Tibial nerve (tissue), 4 donors: ENCODE results near the gene LPIN2. TPM values are rescaled to one million over a fixed set of nuclear protein-coding genes. Genes with fewer than 3 reads are reported as not detected.

Experiments used
- DNase-seq, 2 donors: peaks; one replicate each; pipeline ENCODE4 v3.0.0-alpha.2; 2019; ENCODE audit warnings: low spot score in 2 of 2
- H3K27ac ChIP-seq, 4 donors: fragments of 200-600 bp; sonication (generic) in 3 of 4; one replicate each; pipeline ENCODE4 v1.5.1; 2017 to 2019; ENCODE audit warnings: mild to moderate bottlenecking in 1 of 4
- H3K27me3 ChIP-seq, 2 donors: fragments of 200-600 bp; sonication (generic) in 1 of 2; one replicate each; pipeline versions ENCODE4 v1.5.1 to v1.6.0; 2017 to 2019
- H3K36me3 ChIP-seq, 3 donors: fragments of 200-600 bp; sonication (generic); one replicate each; pipeline ENCODE4 v1.5.1; 2018 to 2019
- H3K4me1 ChIP-seq, 4 donors: fragments of 200-600 bp; sonication (generic) in 3 of 4; one replicate each; pipeline ENCODE4 v1.5.1; 2017 to 2019
- H3K4me3 ChIP-seq, 4 donors: fragments of 200-600 bp; sonication (generic) in 3 of 4; one replicate each; pipeline ENCODE4 v1.5.1; 2017 to 2019; ENCODE audit warnings: mild to moderate bottlenecking in 1 of 4, moderate library complexity in 1 of 4
- H3K9me3 ChIP-seq, 4 donors: fragments of 200-600 bp; sonication (generic) in 3 of 4; one replicate each; pipeline ENCODE4 v1.5.1; 2017 to 2019
- CTCF ChIP-seq, 5 experiments: fragments of 200-600 bp in 3 of 5; fragments of 450-650 bp in 2 of 5; sonication (generic) in 3 of 5; IDR thresholded peaks; one replicate each; pipeline ENCODE4 v1.5.1; 2016 to 2019; ENCODE audit warnings: antibody characterized with exemption in 5 of 5, mild to moderate bottlenecking in 3 of 5, moderate library complexity in 2 of 5
- EP300 ChIP-seq, 2 donors: sonication (generic); formaldehyde crosslinking; IDR thresholded peaks; one replicate each; pipeline ENCODE4 v1.6.1; 2017; ENCODE audit warnings: antibody characterized with exemption in 2 of 2, mild to moderate bottlenecking in 1 of 2
- POLR2A ChIP-seq, 2 donors: fragments of 450-650 bp; IDR thresholded peaks; one replicate each; pipeline ENCODE4 v1.6.1; 2017; ENCODE audit warnings: antibody characterized with exemption in 2 of 2, mild to moderate bottlenecking in 2 of 2, moderate library complexity in 2 of 2
- WGBS, 2 donors: methylation state at CpG; one replicate each; pipeline ENCODE4 v1.1.5; 2018; 5-methylcytosine and 5-hydroxymethylcytosine counted together
- total RNA-seq, 4 donors: library from RNA; depleted of rRNA; stranded (reverse); fragments of >200 nt; gene quantifications; one replicate each; pipeline ENCODE4 v1.1.0, GENCODE V29; 2016

Gene LPIN2
- total RNA-seq, 4 donors from 2014 or later, result 22.7 to 29.3 (median 25.8) TPM

GRCh38 chr18:2981212-2981728 lies 31.7 kb downstream of the LPIN2 start:
- Histone ChIP-seq H3K4me1 (peaks cover 0 to 81% (median 60%) of the 10 kb centered on the region in 4 donors), H3K4me3 (no peak overlapping the region), H3K9me3 (no peaks in the 10 kb centered on the region), H3K36me3 (no peaks in the 10 kb centered on the region), H3K27me3 (no peaks in the 10 kb centered on the region), H3K27ac (peak overlapping the region; percentile 70 to 86 (median 82))
- WGBS, 2 donors, result 23 to 25% methylated on average over 6 of the region's 6 CpGs
- TF ChIP-seq EP300 (IDR thresholded peaks at IDR 0.05) (peak in 1 of 2 donors; percentile 65), CTCF (IDR thresholded peaks at IDR 0.05) (no peak)
- DNase-seq, result no peak

- Histone ChIP-seq H3K27me3 (no peaks in the 10 kb centered on the region), H3K4me1 (peaks cover 0 to 77% (median 60%) of the 10 kb centered on the region in 4 donors), H3K27ac (peak overlapping the region; percentile 70 to 86 (median 82)), H3K36me3 (no peaks in the 10 kb centered on the region), H3K4me3 (no peak overlapping the region), H3K9me3 (no peaks in the 10 kb centered on the region)
- DNase-seq, result no peak
- TF ChIP-seq EP300 (IDR thresholded peaks at IDR 0.05), result peak in 1 of 2 donors; percentile 9
- no peak for TF ChIP-seq POLR2A (IDR thresholded peaks at IDR 0.05)
- TF ChIP-seq CTCF (IDR thresholded peaks at IDR 0.05), result peak in 1 of 5 experiments; percentile 4
- WGBS, 2 donors, result 62 to 73% methylated on average over 8 of the region's 8 CpGs
Observed at GRCh38 chr18:2979871-2980790, 32.8 kb downstream of the LPIN2 start.

GRCh38 chr18:2979129-2979528 lies 33.8 kb downstream of the LPIN2 start:
- TF ChIP-seq EP300 (IDR thresholded peaks at IDR 0.05) (no peak), POLR2A (IDR thresholded peaks at IDR 0.05) (no peak), CTCF (IDR thresholded peaks at IDR 0.05) (no peak)
- Histone ChIP-seq H3K27ac (peak overlapping the region in 3 of 4 donors; percentile 78 to 86 (median 85)), H3K4me3 (no peak overlapping the region), H3K27me3 (no peaks in the 10 kb centered on the region), H3K4me1 (peaks cover 0 to 77% (median 60%) of the 10 kb centered on the region in 4 donors), H3K9me3 (no peaks in the 10 kb centered on the region), H3K36me3 (no peaks in the 10 kb centered on the region)
- WGBS, 2 donors, result 57 to 62% methylated on average over 3 of the region's 3 CpGs
- DNase-seq, result no peak

GRCh38 chr18:2978661-2979106 lies 34.3 kb downstream of the LPIN2 start:
- TF ChIP-seq CTCF (IDR thresholded peaks at IDR 0.05) (no peak), EP300 (IDR thresholded peaks at IDR 0.05) (no peak), POLR2A (IDR thresholded peaks at IDR 0.05) (no peak)
- Histone ChIP-seq H3K9me3 (no peaks in the 10 kb centered on the region), H3K36me3 (no peaks in the 10 kb centered on the region), H3K4me1 (peaks cover 0 to 77% (median 60%) of the 10 kb centered on the region in 4 donors), H3K27ac (peak overlapping the region; percentile 41 to 86 (median 82)), H3K27me3 (no peaks in the 10 kb centered on the region), H3K4me3 (peak overlapping the region in 1 of 4 donors; percentile 15)
- WGBS, 2 donors, result 41 to 42% methylated on average over 3 of the region's 3 CpGs
- no peak for DNase-seq

GRCh38 chr18:2978208-2978607 lies 34.7 kb downstream of the LPIN2 start:
- no peak for DNase-seq
- Histone ChIP-seq H3K9me3 (no peaks in the 10 kb centered on the region), H3K27ac (peak overlapping the region; percentile 41 to 86 (median 82)), H3K4me3 (peak overlapping the region in 1 of 4 donors; percentile 15), H3K36me3 (no peaks in the 10 kb centered on the region), H3K27me3 (no peaks in the 10 kb centered on the region), H3K4me1 (peaks cover 0 to 77% (median 60%) of the 10 kb centered on the region in 4 donors)
- WGBS, 2 donors, result 54 to 60% methylated on average over 3 of the region's 3 CpGs
- TF ChIP-seq EP300 (IDR thresholded peaks at IDR 0.05) (no peak), CTCF (IDR thresholded peaks at IDR 0.05) (no peak), POLR2A (IDR thresholded peaks at IDR 0.05) (no peak)
